Measurements from ENCODE around the gene APOA4. TPM values are rescaled to one million over a fixed set of nuclear protein-coding genes. Genes with fewer than 3 reads are reported as not detected.

APOA4 gene
- total RNA-seq, 2 donors from 2014 or later, result not detected

- intact Hi-C loops (cut with DNase I), result no loop called here
- TF ChIP-seq CTCF (IDR thresholded peaks at IDR 0.05), result no peak
- Histone ChIP-seq H3K36me3 (peaks cover 19% of the 10 kb centered on the region), H3K9me3 (no peaks in the 10 kb centered on the region), H3K4me3 (no peak overlapping the region), H3K27me3 (no peaks in the 10 kb centered on the region), H3K4me1 (peaks cover 6% of the 10 kb centered on the region), H3K27ac (no peak overlapping the region), H3K9ac (ENCODE audit: low read depth in 2 of 2, low read length in 2 of 2) (no peak overlapping the region)
- no peak for DNase-seq
Measured at GRCh38 chr11:116782728-116783127, 40.4 kb downstream of the APOA4 start.

GRCh38 chr11:116778556-116778955 lies 44.5 kb downstream of the APOA4 start:
- Histone ChIP-seq H3K27me3 (no peaks in the 10 kb centered on the region), H3K36me3 (peaks cover 12% of the 10 kb centered on the region), H3K27ac (no peak overlapping the region), H3K4me3 (no peak overlapping the region), H3K4me1 (no peaks in the 10 kb centered on the region), H3K9ac (ENCODE audit: low read depth in 2 of 2, low read length in 2 of 2) (no peak overlapping the region), H3K9me3 (no peaks in the 10 kb centered on the region)
- no peak for TF ChIP-seq CTCF (IDR thresholded peaks at IDR 0.05)
- no peak for DNase-seq
- intact Hi-C loops (cut with DNase I), result no loop called here

- Histone ChIP-seq H3K4me1 (peaks cover 2% of the 10 kb centered on the region), H3K27me3 (no peaks in the 10 kb centered on the region), H3K4me3 (no peak overlapping the region), H3K9me3 (no peaks in the 10 kb centered on the region), H3K36me3 (peaks cover 12% of the 10 kb centered on the region), H3K9ac (ENCODE audit: low read depth in 2 of 2, low read length in 2 of 2) (no peak overlapping the region), H3K27ac (no peak overlapping the region)
- DNase-seq, result no peak
- intact Hi-C loops (cut with DNase I), result no loop called here
- no peak for TF ChIP-seq CTCF (IDR thresholded peaks at IDR 0.05)
Measured at GRCh38 chr11:116777056-116777455, 46.0 kb downstream of the APOA4 start.

- H3K36me3 ChIP-seq, result peaks cover 12% of the 10 kb centered on the region
- intact Hi-C loops (cut with DNase I), result no loop called here
- no peak overlapping the region for H3K27ac ChIP-seq
- no peak overlapping the region for H3K9ac ChIP-seq (ENCODE audit: low read depth in 2 of 2, low read length in 2 of 2)
- no peaks in the 10 kb centered on the region for H3K27me3 ChIP-seq
- no peak overlapping the region for H3K4me3 ChIP-seq
- no peaks in the 10 kb centered on the region for H3K9me3 ChIP-seq
- TF ChIP-seq CTCF (IDR thresholded peaks at IDR 0.05), result no peak
- DNase-seq, result no peak
- peaks cover 7% of the 10 kb centered on the region for H3K4me1 ChIP-seq
Measured at GRCh38 chr11:116776522-116776984, 46.6 kb downstream of the APOA4 start.

- no peaks in the 10 kb centered on the region for H3K9me3 ChIP-seq
- H3K4me1 ChIP-seq, result peaks cover 9% of the 10 kb centered on the region
- intact Hi-C loops (cut with DNase I), result no loop called here
- no peak overlapping the region for H3K4me3 ChIP-seq
- no peak for DNase-seq
- TF ChIP-seq CTCF (IDR thresholded peaks at IDR 0.05), result no peak
- no peak overlapping the region for H3K27ac ChIP-seq
- peaks cover 12% of the 10 kb centered on the region for H3K36me3 ChIP-seq
- H3K9ac ChIP-seq (ENCODE audit: low read depth in 2 of 2, low read length in 2 of 2), result no peak overlapping the region
- no peaks in the 10 kb centered on the region for H3K27me3 ChIP-seq
Measured at GRCh38 chr11:116775975-116776374, 47.1 kb downstream of the APOA4 start.

Measured in colonic mucosa (tissue), 4 donors.